ENCODE results near the gene PAM16. TPM values are rescaled to one million over a fixed set of nuclear protein-coding genes. Genes with fewer than 3 reads are reported as not detected.

The PAM16 gene
- total RNA-seq, 1 experiment from 2014 or later = 25.8 TPM

DNA sequence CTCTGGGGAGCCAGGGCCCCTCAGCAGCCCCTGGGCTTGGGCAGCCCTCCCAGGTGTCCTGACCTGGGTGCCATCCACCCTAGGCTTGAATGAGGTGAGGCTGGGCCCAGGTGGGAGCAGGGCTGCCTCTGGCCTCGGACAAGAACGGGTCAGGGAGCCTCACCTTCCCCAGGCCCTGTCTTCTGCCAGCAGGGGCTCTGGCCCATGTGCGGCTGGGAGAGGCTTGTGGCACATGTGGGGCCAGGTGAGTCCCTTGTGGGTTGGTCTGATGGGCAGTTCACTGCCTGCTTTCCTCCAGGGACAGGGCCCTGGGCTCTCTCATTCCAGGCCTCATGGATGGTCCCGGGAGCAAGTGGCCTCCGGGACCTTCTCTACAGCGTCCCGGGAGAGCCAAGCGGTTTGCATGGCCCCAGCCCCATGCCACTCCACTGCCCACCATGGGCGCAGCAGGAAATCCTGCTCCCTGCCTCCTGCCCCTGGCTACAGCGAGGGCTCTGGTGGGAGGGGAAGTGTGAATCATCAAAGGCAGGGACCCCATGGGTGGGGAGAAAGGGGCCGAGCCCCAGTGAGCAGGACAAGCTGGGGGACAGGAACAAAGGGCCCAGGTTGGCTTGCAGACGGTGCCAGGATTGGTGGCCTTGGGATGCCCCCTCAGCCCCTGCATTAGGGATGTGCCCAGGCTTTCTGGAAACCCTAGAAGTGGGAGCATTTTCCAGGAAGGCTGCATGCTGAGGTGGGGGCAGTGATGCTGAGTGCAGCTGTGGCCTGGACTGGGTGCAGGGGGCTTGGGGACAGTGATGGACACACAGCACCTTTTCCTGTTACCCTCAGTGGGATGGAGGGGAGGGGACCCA lies 32.7 kb upstream of the PAM16 start:
- no peak for DNase-seq (ENCODE audit: low read depth)

GRCh38 chr16:4382795-4383357 lies 31.8 kb upstream of the PAM16 start:
- no peak for DNase-seq (ENCODE audit: low read depth)

- DNase-seq (ENCODE audit: low read depth) = no peak
Observed at GRCh38 chr16:4381935-4382794, 31.0 kb upstream of the PAM16 start.

DNA sequence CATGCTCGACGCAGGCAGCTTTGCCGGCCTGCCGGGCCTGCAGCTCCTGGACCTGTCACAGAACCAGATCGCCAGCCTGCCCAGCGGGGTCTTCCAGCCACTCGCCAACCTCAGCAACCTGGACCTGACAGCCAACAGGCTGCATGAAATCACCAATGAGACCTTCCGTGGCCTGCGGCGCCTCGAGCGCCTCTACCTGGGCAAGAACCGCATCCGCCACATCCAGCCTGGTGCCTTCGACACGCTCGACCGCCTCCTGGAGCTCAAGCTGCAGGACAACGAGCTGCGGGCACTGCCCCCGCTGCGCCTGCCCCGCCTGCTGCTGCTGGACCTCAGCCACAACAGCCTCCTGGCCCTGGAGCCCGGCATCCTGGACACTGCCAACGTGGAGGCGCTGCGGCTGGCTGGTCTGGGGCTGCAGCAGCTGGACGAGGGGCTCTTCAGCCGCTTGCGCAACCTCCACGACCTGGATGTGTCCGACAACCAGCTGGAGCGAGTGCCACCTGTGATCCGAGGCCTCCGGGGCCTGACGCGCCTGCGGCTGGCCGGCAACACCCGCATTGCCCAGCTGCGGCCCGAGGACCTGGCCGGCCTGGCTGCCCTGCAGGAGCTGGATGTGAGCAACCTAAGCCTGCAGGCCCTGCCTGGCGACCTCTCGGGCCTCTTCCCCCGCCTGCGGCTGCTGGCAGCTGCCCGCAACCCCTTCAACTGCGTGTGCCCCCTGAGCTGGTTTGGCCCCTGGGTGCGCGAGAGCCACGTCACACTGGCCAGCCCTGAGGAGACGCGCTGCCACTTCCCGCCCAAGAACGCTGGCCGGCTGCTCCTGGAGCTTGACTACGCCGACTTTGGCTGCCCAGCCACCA lies 30.2 kb upstream of the PAM16 start:
- DNase-seq (ENCODE audit: low read depth) = no peak

- DNase-seq (ENCODE audit: low read depth) = no peak
Observed at GRCh38 chr16:4380119-4381063, 29.3 kb upstream of the PAM16 start.

GRCh38 chr16:4378999-4379690 lies 28.0 kb upstream of the PAM16 start:
- DNase-seq (ENCODE audit: low read depth) = no peak

GRCh38 chr16:4378161-4378666 lies 27.1 kb upstream of the PAM16 start:
- no peak for DNase-seq (ENCODE audit: low read depth)

- no peak for DNase-seq (ENCODE audit: low read depth)
Observed at GRCh38 chr16:4377573-4378154, 26.5 kb upstream of the PAM16 start.

GRCh38 chr16:4376893-4377572 lies 25.9 kb upstream of the PAM16 start:
- no peak for DNase-seq (ENCODE audit: low read depth)

GRCh38 chr16:4376126-4376892 lies 25.2 kb upstream of the PAM16 start:
- DNase-seq (ENCODE audit: low read depth) = no peak

DNA sequence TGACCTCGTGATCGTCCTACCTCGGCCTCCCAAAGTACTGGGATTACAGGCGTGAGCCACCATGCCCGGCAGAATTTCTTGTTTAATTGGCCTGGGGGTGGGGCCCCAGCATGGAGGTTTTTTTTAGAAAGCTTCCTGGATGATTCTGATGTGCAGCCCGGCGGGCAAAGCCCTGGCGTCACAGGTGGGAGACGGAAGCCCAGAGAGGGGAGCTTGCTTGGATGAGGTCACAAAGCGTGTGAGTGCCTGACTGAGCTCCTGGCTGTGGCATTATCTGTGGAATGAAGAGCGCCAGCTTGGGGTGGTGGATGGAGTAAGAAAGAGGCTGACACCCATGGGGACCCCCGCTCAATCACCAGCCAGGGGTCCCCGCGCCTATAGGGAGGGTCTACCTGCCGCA lies 24.6 kb upstream of the PAM16 start:
- no peak for DNase-seq (ENCODE audit: low read depth)

DNA sequence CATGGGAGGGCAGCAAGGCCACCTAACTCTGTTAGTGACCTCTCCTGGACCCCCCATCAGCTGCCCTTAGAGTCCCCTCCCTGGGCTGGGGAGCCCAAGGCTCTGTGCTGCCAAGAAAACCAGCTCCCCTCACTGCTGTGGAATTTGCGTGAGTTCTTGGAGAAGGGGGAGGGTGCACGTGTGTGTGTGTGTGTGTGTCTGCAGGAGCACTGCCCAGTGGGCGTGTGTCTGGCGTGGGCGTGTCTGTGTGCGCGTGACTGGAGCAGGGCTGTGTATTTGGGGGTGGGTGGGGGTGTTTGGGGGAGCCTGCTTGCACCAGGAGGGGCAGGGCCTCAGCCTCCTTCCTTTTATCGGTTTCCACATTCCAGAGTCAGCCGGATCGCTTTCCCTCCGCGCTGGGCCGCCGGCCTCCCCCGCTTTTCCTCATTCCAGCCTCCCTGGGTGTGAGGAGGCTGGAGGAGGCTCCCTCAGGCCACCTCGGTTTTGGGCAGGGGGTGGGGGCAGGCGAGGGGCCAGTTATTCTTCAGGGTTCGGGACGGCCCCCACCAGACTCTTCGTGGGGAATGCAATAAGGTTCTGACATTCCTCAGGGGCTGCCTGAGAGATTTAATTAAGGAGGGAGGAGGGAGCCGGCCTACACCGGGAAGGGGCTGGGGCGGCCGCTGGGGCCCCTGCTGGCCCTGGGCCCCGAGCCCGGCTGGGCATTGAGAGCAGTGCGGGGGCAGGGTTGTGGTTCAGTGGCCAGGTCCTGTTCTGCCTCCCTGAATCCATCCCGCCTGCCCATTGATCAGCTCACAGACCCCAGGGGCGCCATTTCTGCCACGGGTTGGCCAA lies 23.0 kb upstream of the PAM16 start:
- DNase-seq (ENCODE audit: low read depth) = peak; percentile 77

DNA sequence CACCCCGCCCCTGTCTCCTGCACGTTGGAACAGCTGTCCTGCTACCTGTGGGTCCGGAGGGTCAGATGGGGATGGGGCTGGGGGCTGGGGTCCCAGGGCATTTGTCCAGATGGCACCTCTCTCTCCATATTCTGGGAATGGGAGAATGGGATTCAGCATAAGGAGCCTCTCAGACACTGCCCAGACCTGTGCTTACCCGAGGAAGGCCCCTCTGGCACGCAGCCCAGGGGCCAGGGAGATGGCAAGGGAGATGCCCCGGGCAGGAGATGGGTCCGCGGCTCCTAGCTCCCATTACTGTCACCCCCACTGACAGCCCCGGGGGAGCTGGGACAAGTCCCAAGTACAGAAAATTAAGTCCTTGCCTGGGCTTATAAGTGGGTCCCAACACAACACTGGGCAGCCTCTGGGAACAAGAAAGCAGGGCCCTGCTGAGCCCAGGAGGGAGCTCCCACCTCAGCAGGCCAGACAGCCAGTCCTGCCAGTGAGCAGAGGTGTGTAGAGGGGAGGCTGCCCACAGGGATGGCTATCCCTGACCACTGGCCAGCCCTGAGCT lies 22.3 kb upstream of the PAM16 start:
- peak; percentile 61 for DNase-seq (ENCODE audit: low read depth)

GRCh38 chr16:4372578-4373355 lies 21.6 kb upstream of the PAM16 start:
- peak; percentile 87 for DNase-seq (ENCODE audit: low read depth)

DNA sequence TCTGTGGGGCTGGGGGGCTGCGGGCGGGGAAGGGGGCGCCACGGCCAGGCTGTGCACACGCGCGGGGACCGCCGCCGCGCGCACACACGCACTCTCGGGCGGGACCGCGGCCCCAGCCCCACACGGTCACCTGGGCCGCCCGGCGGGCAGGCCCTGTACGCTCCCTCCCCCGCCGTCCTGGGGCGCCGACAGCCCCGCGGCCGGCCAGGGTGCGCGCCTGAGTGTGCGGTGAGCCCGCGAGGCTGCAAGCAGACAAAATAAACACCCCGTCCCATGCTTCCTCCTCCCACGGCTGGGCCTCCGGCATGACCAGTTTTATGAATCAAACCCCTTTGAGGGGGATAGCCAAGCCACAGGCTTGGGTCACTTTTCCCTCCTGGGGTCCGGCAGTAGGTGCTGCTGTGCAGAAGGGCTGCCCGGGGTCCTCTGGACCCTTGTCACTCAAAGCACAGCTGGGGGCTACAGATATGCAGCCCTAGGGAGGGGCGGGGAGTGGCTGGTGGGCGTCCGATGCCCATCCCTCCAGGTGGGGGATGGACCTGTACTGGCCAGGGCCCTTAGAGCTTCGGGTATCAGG lies 21.0 kb upstream of the PAM16 start:
- DNase-seq (ENCODE audit: low read depth) = peak; percentile 39
